Measurements from ENCODE around the gene IGFALS.

The IGFALS gene

GRCh38 chr16:1822801-1823200 lies 29.3 kb upstream of the IGFALS start:
- no peak for DNase-seq (ENCODE audit: low read depth)
- TF ChIP-seq CTCF (IDR thresholded peaks at IDR 0.05; ENCODE audit: low read depth, low read length) (no peak), MYC (IDR thresholded peaks at IDR 0.05; ENCODE audit: low read depth, low read length) (no peak), MAX (IDR thresholded peaks at IDR 0.05; ENCODE audit: low read depth, low read length) (no peak), POLR2A (IDR thresholded peaks at IDR 0.05; ENCODE audit: extremely low read depth, insufficient read length) (no peak)
- H3K4me3 ChIP-seq (ENCODE audit: low read depth, low read length) = no peak overlapping the region

- H3K4me3 ChIP-seq (ENCODE audit: low read depth, low read length) = no peak overlapping the region
- TF ChIP-seq MYC (IDR thresholded peaks at IDR 0.05; ENCODE audit: low read depth, low read length) (no peak), CTCF (IDR thresholded peaks at IDR 0.05; ENCODE audit: low read depth, low read length) (no peak), MAX (IDR thresholded peaks at IDR 0.05; ENCODE audit: low read depth, low read length) (no peak), POLR2A (IDR thresholded peaks at IDR 0.05; ENCODE audit: extremely low read depth, insufficient read length) (no peak)
- no peak for DNase-seq (ENCODE audit: low read depth)
These were observed 28.5 kb upstream of the IGFALS start for GRCh38 chr16:1821861-1822611.

GRCh38 chr16:1820946-1821290 lies 27.4 kb upstream of the IGFALS start:
- TF ChIP-seq POLR2A (IDR thresholded peaks at IDR 0.05; ENCODE audit: extremely low read depth, insufficient read length) (no peak), MYC (IDR thresholded peaks at IDR 0.05; ENCODE audit: low read depth, low read length) (no peak), CTCF (IDR thresholded peaks at IDR 0.05; ENCODE audit: low read depth, low read length) (no peak)
- H3K4me3 ChIP-seq (ENCODE audit: low read depth, low read length) = no peak overlapping the region
- no peak for DNase-seq (ENCODE audit: low read depth)

GRCh38 chr16:1820096-1820945 lies 26.8 kb upstream of the IGFALS start:
- TF ChIP-seq MYC (IDR thresholded peaks at IDR 0.05; ENCODE audit: low read depth, low read length) (no peak), POLR2A (IDR thresholded peaks at IDR 0.05; ENCODE audit: extremely low read depth, insufficient read length) (no peak), CTCF (IDR thresholded peaks at IDR 0.05; ENCODE audit: low read depth, low read length) (no peak), MAX (IDR thresholded peaks at IDR 0.05; ENCODE audit: low read depth, low read length) (no peak)
- H3K4me3 ChIP-seq (ENCODE audit: low read depth, low read length) = no peak overlapping the region
- no peak for DNase-seq (ENCODE audit: low read depth)

GRCh38 chr16:1819611-1820010 lies 26.1 kb upstream of the IGFALS start:
- no peak for TF ChIP-seq MAX (IDR thresholded peaks at IDR 0.05; ENCODE audit: low read depth, low read length)
- TF ChIP-seq MYC (IDR thresholded peaks at IDR 0.05; ENCODE audit: low read depth, low read length) = no peak
- TF ChIP-seq CTCF (IDR thresholded peaks at IDR 0.05; ENCODE audit: low read depth, low read length) = no peak
- TF ChIP-seq POLR2A (IDR thresholded peaks at IDR 0.05; ENCODE audit: extremely low read depth, insufficient read length) = no peak
- no peak overlapping the region for H3K4me3 ChIP-seq (ENCODE audit: low read depth, low read length)
- no peak for DNase-seq (ENCODE audit: low read depth)

Data from NB4 (cell line).